BLaER1 treated with 17β-estradiol and CSF1 and Interleukin-3, amounts not matched to agents 10 nM and 100 nM (cell line): Measurements from ENCODE around the gene ARL14EP.
A peak's percentile ranks its signal among the peaks of the same experiment; 100 is the strongest.

ENCODE experiments used
- H3K27ac ChIP-seq, 11 experiments: shearing (Covaris generic); formaldehyde crosslinking; 2 replicates each; pipeline ENCODE4 v1.8.1; 2022
- H3K27me3 ChIP-seq, 11 experiments: shearing (Covaris generic); formaldehyde crosslinking; 2 replicates each; pipeline ENCODE4 v1.8.1; 2022
- H3K36me3 ChIP-seq, 11 experiments: shearing (Covaris generic); formaldehyde crosslinking; 2 replicates each; pipeline ENCODE4 v1.8.1; 2022
- H3K4me1 ChIP-seq, 10 experiments: shearing (Covaris generic); formaldehyde crosslinking; 2 replicates each; pipeline ENCODE4 v1.8.1; 2022
- H3K4me2 ChIP-seq, 11 experiments: shearing (Covaris generic); formaldehyde crosslinking; 2 replicates each; pipeline ENCODE4 v1.8.1; 2022
- H3K4me3 ChIP-seq, 10 experiments: shearing (Covaris generic); formaldehyde crosslinking; 2 replicates each; pipeline ENCODE4 v1.8.1; 2022
- H3K9ac ChIP-seq, 11 experiments: shearing (Covaris generic); formaldehyde crosslinking; 2 replicates each; pipeline ENCODE4 v1.8.1; 2022
- H3K9me3 ChIP-seq, 11 experiments: shearing (Covaris generic); formaldehyde crosslinking; replicated peaks in 1 of 11; 2 replicates each; pipeline ENCODE4 v1.8.1; 2022
- H4K20me1 ChIP-seq, 11 experiments: shearing (Covaris generic); formaldehyde crosslinking; 2 replicates each; pipeline ENCODE4 v1.8.1; 2022
- Cebpa-rat ChIP-seq, 11 experiments: shearing (Covaris generic); IDR thresholded peaks; 2 replicates each; pipeline ENCODE4 v1.8.1; 2022

The ARL14EP gene

DNA sequence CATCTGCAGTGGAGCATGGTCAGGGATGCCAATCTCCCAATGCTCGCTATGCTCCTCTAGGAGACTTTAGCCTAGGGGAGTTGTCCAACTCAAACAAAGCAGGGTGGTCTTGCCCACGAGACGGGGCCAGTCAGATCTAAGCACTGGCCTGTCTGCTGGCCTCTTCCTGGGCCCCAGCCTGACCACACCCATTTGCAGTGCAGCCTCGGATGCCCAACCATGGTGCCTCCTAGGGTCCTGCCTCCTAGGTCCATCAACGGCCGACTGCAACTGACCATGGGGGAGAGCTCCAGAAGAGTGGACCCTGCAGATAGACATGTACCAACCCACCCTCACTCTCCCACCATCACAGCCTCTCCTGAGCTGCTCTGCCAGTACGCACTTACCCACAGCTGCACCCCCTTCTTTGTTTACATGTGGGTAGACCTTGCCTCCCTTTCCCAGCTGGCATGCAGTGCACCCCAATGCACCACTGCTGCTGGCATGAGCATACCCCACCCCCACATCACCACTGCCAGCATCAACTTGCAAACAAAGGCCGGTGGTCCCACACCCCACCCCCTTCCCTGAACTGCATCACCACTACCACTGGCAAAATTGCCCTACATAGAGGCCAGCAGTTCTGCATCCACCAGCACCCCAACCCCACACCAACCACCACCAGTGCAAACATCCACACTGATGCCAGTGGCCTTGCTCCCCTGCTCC is 27.6 kb upstream of the ARL14EP start:
- Histone ChIP-seq H3K27me3 (no peaks in the 10 kb centered on the region), H3K4me2 (no peak overlapping the region), H3K4me1 (no peaks in the 10 kb centered on the region), H3K27ac (no peak overlapping the region), H3K9ac (no peak overlapping the region), H3K4me3 (no peak overlapping the region), H3K36me3 (no peaks in the 10 kb centered on the region), H4K20me1 (no peaks in the 10 kb centered on the region), H3K9me3 (no peaks in the 10 kb centered on the region; a peak in 1 of 22 replicates)
- TF ChIP-seq Cebpa-rat (IDR thresholded peaks at IDR 0.05): no peak

DNA sequence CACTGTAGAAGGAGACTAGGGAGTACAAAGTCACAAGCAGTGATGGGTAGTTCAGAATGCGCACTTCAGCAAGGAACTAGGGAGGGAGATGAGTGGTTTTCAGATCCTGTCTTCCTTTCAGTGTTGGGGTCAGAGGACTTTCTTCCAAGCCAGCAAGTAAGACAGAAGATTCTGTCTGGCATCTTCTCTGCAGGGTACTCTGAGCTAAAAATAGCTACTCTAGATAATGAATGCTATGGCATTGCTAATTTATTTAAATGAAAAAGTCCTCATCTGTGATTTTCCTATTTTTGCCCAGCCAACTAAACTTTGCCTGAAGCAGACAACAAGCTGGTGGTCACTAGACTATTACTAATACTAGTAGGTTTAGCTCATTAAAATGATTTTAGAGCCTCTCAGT is 18.3 kb upstream of the ARL14EP start:
- Histone ChIP-seq H3K27ac (no peak overlapping the region), H3K36me3 (no peaks in the 10 kb centered on the region), H3K27me3 (no peaks in the 10 kb centered on the region), H4K20me1 (no peaks in the 10 kb centered on the region), H3K4me2 (no peak overlapping the region), H3K4me1 (peaks cover 0 to 11% (median 5%) of the 10 kb centered on the region in 10 experiments; a peak in 9 of 20 replicates), H3K4me3 (no peak overlapping the region), H3K9me3 (no peaks in the 10 kb centered on the region), H3K9ac (no peak overlapping the region)
- no peak for TF ChIP-seq Cebpa-rat (IDR thresholded peaks at IDR 0.05)

DNA sequence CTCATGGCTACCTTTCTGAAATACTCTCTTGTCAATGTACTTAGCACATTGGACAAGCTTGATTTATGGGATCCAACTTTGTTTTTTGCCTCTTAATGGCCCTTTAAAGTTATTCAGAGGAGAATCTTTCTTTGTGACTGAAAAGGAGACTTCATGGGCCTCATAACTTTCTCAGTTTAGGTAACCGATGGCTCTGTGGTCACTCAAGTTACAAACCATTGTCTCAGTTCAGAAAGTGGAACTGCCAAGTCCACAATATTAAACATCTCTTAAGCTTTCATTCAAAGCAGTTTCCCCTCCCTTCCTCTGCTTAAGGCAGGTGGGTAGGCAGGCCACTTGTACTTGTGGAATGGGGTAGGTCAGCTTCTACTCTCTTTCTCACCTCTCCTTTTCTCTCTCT is 12.3 kb upstream of the ARL14EP start:
- Histone ChIP-seq H3K4me1 (peaks cover 0 to 9% (median 0%) of the 10 kb centered on the region in 10 experiments; a peak in 3 of 20 replicates), H3K36me3 (no peaks in the 10 kb centered on the region), H4K20me1 (no peaks in the 10 kb centered on the region), H3K27ac (no peak overlapping the region), H3K4me2 (no peak overlapping the region), H3K9ac (no peak overlapping the region), H3K27me3 (no peaks in the 10 kb centered on the region), H3K4me3 (no peak overlapping the region), H3K9me3 (peaks cover 0 to 13% (median 9%) of the 10 kb centered on the region in 11 experiments; a peak in 13 of 22 replicates)
- TF ChIP-seq Cebpa-rat (IDR thresholded peaks at IDR 0.05): no peak

DNA sequence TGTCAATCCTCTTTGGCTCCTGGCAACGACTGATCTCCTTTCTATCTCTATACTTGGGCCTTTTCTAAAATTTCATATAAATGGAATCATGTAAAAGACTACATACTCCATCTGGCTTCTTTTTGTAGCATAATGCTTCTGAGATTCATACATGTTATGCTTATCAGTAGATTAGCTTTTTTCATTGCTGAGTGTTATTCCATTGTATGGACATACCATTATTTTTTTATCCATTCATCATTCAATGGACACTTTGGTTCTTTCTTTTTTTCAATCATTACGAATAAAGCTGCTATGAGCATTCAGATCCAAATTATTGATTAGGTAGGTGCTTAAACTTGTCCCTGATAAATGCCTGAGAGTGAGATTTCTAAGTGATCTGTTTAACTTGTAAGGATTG is 11.7 kb upstream of the ARL14EP start:
- Histone ChIP-seq H3K36me3 (no peaks in the 10 kb centered on the region), H4K20me1 (no peaks in the 10 kb centered on the region), H3K27me3 (no peaks in the 10 kb centered on the region), H3K4me1 (peaks cover 0 to 11% (median 0%) of the 10 kb centered on the region in 10 experiments; a peak in 3 of 20 replicates), H3K9me3 (peaks cover 0 to 13% (median 9%) of the 10 kb centered on the region in 11 experiments; a peak in 13 of 22 replicates), H3K4me3 (no peak overlapping the region), H3K27ac (no peak overlapping the region), H3K9ac (no peak overlapping the region), H3K4me2 (no peak overlapping the region)
- no peak for TF ChIP-seq Cebpa-rat (IDR thresholded peaks at IDR 0.05)

- H3K4me1 ChIP-seq: peaks cover 0 to 11% (median 1%) of the 10 kb centered on the region in 10 experiments; a peak in 6 of 20 replicates
- H3K9ac ChIP-seq: no peak overlapping the region
- peaks cover 0 to 13% (median 9%) of the 10 kb centered on the region in 11 experiments; a peak in 13 of 22 replicates for H3K9me3 ChIP-seq
- no peaks in the 10 kb centered on the region for H3K27me3 ChIP-seq
- H3K4me2 ChIP-seq: no peak overlapping the region
- no peak for TF ChIP-seq Cebpa-rat (IDR thresholded peaks at IDR 0.05)
- no peak overlapping the region for H3K27ac ChIP-seq
- no peaks in the 10 kb centered on the region for H3K36me3 ChIP-seq
- H4K20me1 ChIP-seq: no peaks in the 10 kb centered on the region
- no peak overlapping the region for H3K4me3 ChIP-seq
Observed at GRCh38 chr11:30312243-30312642, 10.7 kb upstream of the ARL14EP start.

DNA sequence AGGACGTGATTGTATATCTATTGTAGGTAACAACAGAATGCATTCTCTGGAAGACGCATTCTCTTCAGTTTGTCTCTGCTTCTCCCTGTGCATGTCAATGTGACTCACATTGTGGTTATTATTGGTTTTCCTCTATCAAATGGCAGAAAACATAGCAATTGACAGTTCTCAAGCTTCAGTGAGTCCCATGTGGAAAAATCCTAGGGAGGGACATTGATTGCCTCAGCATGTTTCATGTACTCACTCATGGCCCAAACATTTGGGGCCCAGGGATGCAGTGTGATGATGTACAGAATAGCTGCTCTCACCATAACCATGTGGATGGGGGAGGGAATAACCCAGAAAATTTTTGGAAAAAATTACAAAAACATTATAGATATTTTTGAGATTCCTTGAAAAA is 9.3 kb upstream of the ARL14EP start:
- Histone ChIP-seq H3K36me3 (no peaks in the 10 kb centered on the region), H4K20me1 (no peaks in the 10 kb centered on the region), H3K9ac (no peak overlapping the region), H3K4me3 (no peak overlapping the region), H3K27ac (no peak overlapping the region), H3K4me1 (peaks cover 0 to 11% (median 1%) of the 10 kb centered on the region in 10 experiments; a peak in 6 of 20 replicates), H3K4me2 (no peak overlapping the region), H3K9me3 (peaks cover 0 to 13% (median 9%) of the 10 kb centered on the region in 11 experiments; a peak in 13 of 22 replicates), H3K27me3 (no peaks in the 10 kb centered on the region)
- no peak for TF ChIP-seq Cebpa-rat (IDR thresholded peaks at IDR 0.05)

DNA sequence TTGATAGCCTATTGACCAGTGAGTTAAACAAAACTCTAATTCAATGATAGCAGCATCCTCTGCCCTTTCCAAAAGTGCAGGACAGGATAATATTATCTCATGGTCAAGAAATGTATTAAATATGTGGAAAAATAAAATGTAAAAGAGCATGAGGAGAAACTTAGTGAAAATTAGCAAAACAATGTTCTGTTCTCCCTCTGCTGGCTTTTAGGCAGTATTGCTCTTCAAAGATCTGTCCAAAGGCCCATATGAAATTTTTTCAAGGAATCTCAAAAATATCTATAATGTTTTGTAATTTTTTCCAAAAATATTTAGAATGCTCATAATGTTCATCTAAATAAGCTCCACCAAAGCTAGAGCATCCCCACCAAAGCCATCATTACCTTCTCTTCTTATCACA is 8.3 kb upstream of the ARL14EP start:
- no peaks in the 10 kb centered on the region for H4K20me1 ChIP-seq
- H3K4me1 ChIP-seq: peaks cover 0 to 11% (median 1%) of the 10 kb centered on the region in 10 experiments; a peak in 6 of 20 replicates
- no peak overlapping the region for H3K27ac ChIP-seq
- no peak overlapping the region; a peak in 1 of 22 replicates for H3K4me2 ChIP-seq
- H3K9me3 ChIP-seq: peaks cover 0 to 13% (median 9%) of the 10 kb centered on the region in 11 experiments; a peak in 13 of 22 replicates
- no peak overlapping the region for H3K9ac ChIP-seq
- H3K36me3 ChIP-seq: no peaks in the 10 kb centered on the region
- H3K27me3 ChIP-seq: no peaks in the 10 kb centered on the region
- TF ChIP-seq Cebpa-rat (IDR thresholded peaks at IDR 0.05): no peak
- no peak overlapping the region for H3K4me3 ChIP-seq

GRCh38 chr11:30316237-30316636 is 6.7 kb upstream of the ARL14EP start:
- Histone ChIP-seq H3K4me2 (no peak overlapping the region), H3K27me3 (no peaks in the 10 kb centered on the region), H3K9me3 (peaks cover 0 to 6% (median 3%) of the 10 kb centered on the region in 11 experiments; a peak in 12 of 22 replicates), H3K9ac (no peak overlapping the region), H4K20me1 (no peaks in the 10 kb centered on the region), H3K27ac (no peak overlapping the region), H3K4me3 (no peak overlapping the region), H3K36me3 (no peaks in the 10 kb centered on the region), H3K4me1 (peaks cover 0 to 11% (median 1%) of the 10 kb centered on the region in 10 experiments; a peak in 6 of 20 replicates)
- no peak for TF ChIP-seq Cebpa-rat (IDR thresholded peaks at IDR 0.05)

DNA sequence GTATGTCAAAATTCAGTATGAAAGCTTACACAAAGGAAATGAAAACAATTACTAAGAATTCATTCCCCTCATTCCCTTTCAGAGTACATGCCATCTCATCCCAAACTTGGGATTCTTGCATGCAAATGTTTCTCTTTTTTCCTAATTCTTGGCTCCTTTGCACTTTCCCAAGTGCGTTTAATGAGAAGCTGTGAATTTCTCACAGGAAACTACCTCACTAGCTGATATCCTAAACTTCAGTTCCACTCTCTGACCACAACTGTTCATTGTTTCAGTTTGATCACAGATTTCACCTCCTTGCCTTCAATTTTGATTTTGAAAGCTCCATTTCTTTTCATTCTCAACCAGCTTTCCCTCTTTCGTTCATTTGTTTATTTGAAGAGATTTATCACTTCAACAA is 5.9 kb upstream of the ARL14EP start:
- TF ChIP-seq Cebpa-rat (IDR thresholded peaks at IDR 0.05): no peak
- peaks cover 0 to 12% (median 4%) of the 10 kb centered on the region in 10 experiments; a peak in 11 of 20 replicates for H3K4me1 ChIP-seq
- H3K9me3 ChIP-seq: no peaks in the 10 kb centered on the region
- peak overlapping the region in 1 of 11 experiments; percentile 13; a peak in 1 of 22 replicates for H3K4me2 ChIP-seq
- H3K9ac ChIP-seq: no peak overlapping the region
- no peaks in the 10 kb centered on the region for H3K36me3 ChIP-seq
- H3K4me3 ChIP-seq: no peak overlapping the region
- H3K27me3 ChIP-seq: no peaks in the 10 kb centered on the region
- H3K27ac ChIP-seq: no peak overlapping the region
- H4K20me1 ChIP-seq: no peaks in the 10 kb centered on the region
